Spleen (tissue), 11 donors: Measurements from ENCODE around the gene INVS. TPM values are rescaled to one million over a fixed set of nuclear protein-coding genes. Genes with fewer than 3 reads are reported as not detected.

Source experiments
- DNase-seq: peaks from one replicate; pipeline ENCODE4 v3.0.0-alpha.2; 2020
- H3K27ac ChIP-seq, 8 donors: fragments of 200-600 bp; sonication (generic) in 7 of 8; 1 replicate in 4 of 8; 2 replicates in 4 of 8; pipeline versions ENCODE4 v1.5.0 to v1.8.0; 2016 to 2021; ENCODE audit warnings: inconsistent platforms in 4 of 8, mild to moderate bottlenecking in 4 of 8, moderate library complexity in 1 of 8
- H3K27me3 ChIP-seq, 7 donors: fragments of 200-600 bp; sonication (generic) in 6 of 7; replicated peaks in 1 of 7; 1 replicate in 4 of 7; 2 replicates in 3 of 7; pipeline versions ENCODE4 v1.5.0 to v1.8.0; 2016 to 2021; ENCODE audit warnings: inconsistent platforms in 3 of 7, mild to moderate bottlenecking in 1 of 7
- H3K36me3 ChIP-seq, 6 donors: fragments of 200-600 bp; sonication (generic) in 5 of 6; 1 replicate in 4 of 6; 2 replicates in 2 of 6; pipeline versions ENCODE4 v1.5.0 to v1.8.0; 2016 to 2021; ENCODE audit warnings: inconsistent platforms in 2 of 6
- H3K4me1 ChIP-seq, 6 donors: fragments of 200-600 bp; sonication (generic) in 5 of 6; 1 replicate in 3 of 6; 2 replicates in 3 of 6; pipeline versions ENCODE4 v1.5.0 to v1.8.0; 2016 to 2021; ENCODE audit warnings: inconsistent platforms in 3 of 6
- H3K4me3 ChIP-seq, 8 donors: fragments of 200-600 bp; sonication (generic) in 7 of 8; 1 replicate in 4 of 8; 2 replicates in 4 of 8; pipeline versions ENCODE4 v1.5.0 to v1.8.0; 2016 to 2021; ENCODE audit warnings: inconsistent platforms in 4 of 8, mild to moderate bottlenecking in 4 of 8, moderate library complexity in 2 of 8
- H3K9me3 ChIP-seq, 8 donors: fragments of 200-600 bp; sonication (generic) in 7 of 8; 1 replicate in 4 of 8; 2 replicates in 4 of 8; pipeline versions ENCODE4 v1.5.0 to v1.8.0; 2016 to 2021; ENCODE audit warnings: inconsistent platforms in 4 of 8
- CTCF ChIP-seq, 11 experiments: fragments of 200-600 bp in 7 of 11; fragments of 450-650 bp in 4 of 11; sonication (generic) in 4 of 11; IDR thresholded peaks in 8 of 11; conservative IDR thresholded peaks in 3 of 11; 1 replicate in 7 of 11; 2 replicates in 4 of 11; pipeline versions ENCODE4 v1.4.0 to v1.8.0; 2016 to 2021; ENCODE audit warnings: antibody characterized with exemption in 11 of 11, inconsistent platforms in 4 of 11, mild to moderate bottlenecking in 1 of 11
- POLR2A ChIP-seq, 3 donors: fragments of 450-650 bp; IDR thresholded peaks; one replicate each; pipeline ENCODE4 v1.5.1; 2017; ENCODE audit warnings: antibody characterized with exemption in 3 of 3, mild to moderate bottlenecking in 1 of 3
- POLR2AphosphoS5 ChIP-seq, 3 donors: sonication (generic); formaldehyde crosslinking; IDR thresholded peaks; one replicate each; pipeline ENCODE4 v1.5.1; 2017; ENCODE audit warnings: antibody characterized with exemption in 3 of 3
- WGBS, 5 donors: extraction: QIAGEN DNeasy Blood & Tissue Kit in 3 of 5; methylation state at CpG; one replicate each; pipeline versions ENCODE4 v1.1.5 to v1.1.7; 2013 to 2018; 5-methylcytosine and 5-hydroxymethylcytosine counted together
- intact Hi-C: fragments of 100-400 bp; cut with DNase I; formaldehyde crosslinking; loops from one replicate; pipeline ENCODE4 v1.15.0; 2023; ENCODE audit warnings: low total_unique reads
- polyA plus RNA-seq, 3 donors: library from polyadenylated mRNA; stranded (reverse); fragments of 200-250 nt; gene quantifications; one replicate each; pipeline ENCODE4 v1.2.1, GENCODE V29; 2013
- total RNA-seq, 7 donors: library from RNA; depleted of rRNA in 3 of 7; stranded (reverse); fragments of >200 nt in 3 of 7; fragmentation: NEBNext Ultra II Directional in 4 of 7; extraction: Animal tissue kit (Norgen Biotek cat#: 25700) in 4 of 7; gene quantifications; one replicate each; pipeline versions ENCODE4 v1.1.0 to v1.2.1, GENCODE V29; 2016 to 2021
- donor health status: healthy with polysubstance abuse.
- donor health status: DM: no; HTN: no; CAD: no; lungs with moderate emphysema.
- donor health status: DM: no; HTN: no; CAD: no.
- donor health status: Bipolar disorder and iron deficiency.
- donor health status: healthy.
- donor health status: DM: no; HTN: no; CAD: no.
- donor health status: DM: yes; HTN: yes; CAD: no.

The INVS gene
- total and polyA plus RNA-seq, 10 donors: 3.0 to 49.5 (median 25.9) TPM

GRCh38 chr9:100277166-100277979 is 178.3 kb downstream of the INVS start:
- intact Hi-C loops: no loop called here
- no peak for TF ChIP-seq CTCF (IDR thresholded peaks at IDR 0.05 in 8 of 11, conservative IDR thresholded peaks at IDR 0.05 in 3 of 11)
- TF ChIP-seq POLR2A (IDR thresholded peaks at IDR 0.05): no peak
- TF ChIP-seq POLR2AphosphoS5 (IDR thresholded peaks at IDR 0.05): no peak
- Histone ChIP-seq H3K4me1 (no peaks in the 10 kb centered on the region), H3K27ac (no peak overlapping the region), H3K27me3 (no peaks in the 10 kb centered on the region), H3K4me3 (no peak overlapping the region), H3K36me3 (peaks cover 0 to 95% (median 7%) of the 10 kb centered on the region in 6 donors), H3K9me3 (no peaks in the 10 kb centered on the region)
- WGBS, 5 donors: 86 to 92% (median 87%) methylated on average over 5 of the region's 5 CpGs
- no peak for DNase-seq

GRCh38 chr9:100281066-100281465 is 182.0 kb downstream of the INVS start:
- peaks cover 4 to 93% (median 26%) of the 10 kb centered on the region in 6 donors for H3K36me3 ChIP-seq
- 92 to 97% (median 94%) methylated on average over 2 of the region's 2 CpGs for WGBS, 5 donors
- no peaks in the 10 kb centered on the region for H3K27me3 ChIP-seq

GRCh38 chr9:100281676-100282387 is 182.8 kb downstream of the INVS start:
- H3K36me3 ChIP-seq: peaks cover 4 to 93% (median 29%) of the 10 kb centered on the region in 6 donors
- no peak overlapping the region for H3K4me3 ChIP-seq
- WGBS, 5 donors: 85 to 90% (median 89%) methylated on average over 7 of the region's 7 CpGs
- DNase-seq: no peak
- H3K27me3 ChIP-seq: no peaks in the 10 kb centered on the region
- intact Hi-C loops: no loop called here
- H3K4me1 ChIP-seq: no peaks in the 10 kb centered on the region
- H3K9me3 ChIP-seq: peaks cover 0 to 23% (median 17%) of the 10 kb centered on the region in 8 donors
- TF ChIP-seq POLR2A (IDR thresholded peaks at IDR 0.05) (no peak), CTCF (IDR thresholded peaks at IDR 0.05 in 8 of 11, conservative IDR thresholded peaks at IDR 0.05 in 3 of 11) (no peak), POLR2AphosphoS5 (IDR thresholded peaks at IDR 0.05) (no peak)
- H3K27ac ChIP-seq: no peak overlapping the region

More at GRCh38 chr9:100281066-100281465, 182.0 kb downstream of the INVS start:
- peaks cover 0 to 20% (median 17%) of the 10 kb centered on the region in 8 donors for H3K9me3 ChIP-seq
- no peak for DNase-seq
- intact Hi-C loops: no loop called here
- no peaks in the 10 kb centered on the region for H3K4me1 ChIP-seq
- H3K4me3 ChIP-seq: no peak overlapping the region
- no peak for TF ChIP-seq CTCF (IDR thresholded peaks at IDR 0.05 in 8 of 11, conservative IDR thresholded peaks at IDR 0.05 in 3 of 11)
- no peak for TF ChIP-seq POLR2AphosphoS5 (IDR thresholded peaks at IDR 0.05)
- TF ChIP-seq POLR2A (IDR thresholded peaks at IDR 0.05): no peak
- H3K27ac ChIP-seq: no peak overlapping the region

GRCh38 chr9:100282388-100282719 is 183.3 kb downstream of the INVS start:
- WGBS, 5 donors: 92 to 98% (median 94%) methylated on average over 4 of the region's 4 CpGs

More at GRCh38 chr9:100282388-100282719, 183.3 kb downstream of the INVS start:
- TF ChIP-seq POLR2AphosphoS5 (IDR thresholded peaks at IDR 0.05) (no peak), CTCF (IDR thresholded peaks at IDR 0.05 in 8 of 11, conservative IDR thresholded peaks at IDR 0.05 in 3 of 11) (no peak), POLR2A (IDR thresholded peaks at IDR 0.05) (no peak)
- no peak for DNase-seq
- intact Hi-C loops: no loop called here
- Histone ChIP-seq H3K36me3 (peaks cover 4 to 93% (median 33%) of the 10 kb centered on the region in 6 donors), H3K4me1 (no peaks in the 10 kb centered on the region), H3K4me3 (no peak overlapping the region), H3K27me3 (no peaks in the 10 kb centered on the region), H3K9me3 (peaks cover 0 to 28% (median 20%) of the 10 kb centered on the region in 8 donors), H3K27ac (no peak overlapping the region)
